H1 (cell line): ENCODE measurements around the gene PEX5L. TPM values are rescaled to one million over a fixed set of nuclear protein-coding genes. Genes with fewer than 3 reads are reported as not detected.

Source experiments
- CREB1 ChIP-seq: IDR thresholded peaks from 2 replicates; pipeline ENCODE4 v1.6.1; 2012; ENCODE audit warnings: inconsistent platforms
- RAD21 ChIP-seq, 2 experiments: IDR thresholded peaks in 1 of 2; conservative IDR thresholded peaks in 1 of 2; 2 replicates each; pipeline ENCODE4 v1.6.1; 2011; ENCODE audit warnings: low read depth in 2 of 2, low read length in 2 of 2, improper control_type of control experiment in 1 of 2, inconsistent platforms in 1 of 2, mild to moderate bottlenecking in 1 of 2, moderate library complexity in 1 of 2
- SRF ChIP-seq: IDR thresholded peaks from 2 replicates; pipeline ENCODE4 v1.6.1; 2011; ENCODE audit warnings: mild to moderate bottlenecking, low read depth, low read length, moderate library complexity
- polyA plus RNA-seq, 7 experiments: library from polyadenylated mRNA; depleted of rRNA in 3 of 7; stranded (reverse) in 5 of 7; unstranded in 2 of 7; fragments of >200 nt in 5 of 7; fragments of 200-250 nt in 2 of 7; gene quantifications; 1 replicate in 5 of 7; 2 replicates in 1 of 7; 4 replicates in 1 of 7; pipeline versions ENCODE4 v1.2.1 to v1.2.3, GENCODE V29; 2011 to 2013; ENCODE audit warnings: missing spikeins in 2 of 7, mixed read lengths in 2 of 7
- total RNA-seq: library from RNA; stranded (reverse); fragmentation: NEBNext Ultra II Directional; extraction: Animal tissue kit (Norgen Biotek cat#: 25700); gene quantifications from 2 replicates; pipeline ENCODE4 v1.2.1, GENCODE V29; 2021

The PEX5L gene
- total and polyA plus RNA-seq, 2 of the 8 experiments (the other 6 are each of a cell fraction or from before 2014, with no cell fraction given): 0.80 to 4.2 TPM

DNA sequence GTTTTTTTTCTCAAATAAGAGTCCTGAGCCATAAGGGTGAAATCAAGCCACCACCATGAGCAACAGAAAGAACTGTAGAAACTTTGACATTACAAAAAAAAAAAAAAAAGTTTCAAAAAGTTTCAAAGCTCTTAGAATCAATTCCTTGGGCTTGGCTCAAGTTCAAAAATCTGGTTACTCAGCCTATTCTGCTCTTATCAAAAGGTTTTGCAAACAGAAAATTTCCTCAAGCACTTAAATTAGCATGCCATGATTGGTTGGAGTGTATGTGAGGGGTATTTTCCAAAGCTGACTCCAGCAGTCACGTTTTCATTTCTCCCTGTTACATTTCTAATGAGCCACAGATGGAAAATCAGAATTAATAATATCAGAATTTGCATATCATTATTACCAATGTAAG is 12.1 kb upstream of the PEX5L start (continued):
- TF ChIP-seq RAD21 (IDR thresholded peaks at IDR 0.05 in 1 of 2, conservative IDR thresholded peaks at IDR 0.05 in 1 of 2; ENCODE audit: low read depth in 2 of 2, low read length in 2 of 2) (no peak), SRF (no peak), CREB1 (no peak)
